Mucosa of stomach (tissue), 1 donor: ENCODE results near the gene AP3S1.
"Not testable (repeated sequence)": the region's sequence is repeated elsewhere in the genome, so short reads cannot be mapped to it uniquely, and the experiment has no call there.

ENCODE experiments used
- H3K27me3 ChIP-seq: one replicate; pipeline ENCODE4 v1.7.0; 2013; ENCODE audit warnings: mild to moderate bottlenecking, low read length; ENCODE audit not compliant: control insufficient read depth, insufficient read depth
- H3K36me3 ChIP-seq: one replicate; pipeline ENCODE4 v1.7.0; 2013; ENCODE audit warnings: low read length; ENCODE audit not compliant: control insufficient read depth, insufficient read depth
- H3K4me1 ChIP-seq: one replicate; pipeline ENCODE4 v1.7.0; 2013; ENCODE audit warnings: mild to moderate bottlenecking, low read length; ENCODE audit not compliant: control insufficient read depth, insufficient read depth
- H3K4me3 ChIP-seq: one replicate; pipeline ENCODE4 v1.7.0; 2013; ENCODE audit warnings: low read length
- H3K9ac ChIP-seq: one replicate; pipeline ENCODE4 v1.7.0; 2013; ENCODE audit warnings: mild to moderate bottlenecking, low read length, moderate library complexity
- H3K9me3 ChIP-seq: one replicate; pipeline ENCODE4 v1.7.0; 2013; ENCODE audit warnings: mild to moderate bottlenecking, low read length, moderate library complexity; ENCODE audit not compliant: control insufficient read depth
- donor health status: Pancreatic carcinoma.

The AP3S1 gene

GRCh38 chr5:115884704-115885103, 43.0 kb downstream of the AP3S1 start:
- Histone ChIP-seq H3K27me3 (no peaks in the 10 kb centered on the region), H3K4me1 (no peaks in the 10 kb centered on the region), H3K36me3 (no peaks in the 10 kb centered on the region), H3K4me3 (no peak overlapping the region), H3K9me3 (no peaks in the 10 kb centered on the region), H3K9ac (no peak overlapping the region)

GRCh38 chr5:115885208-115885607, 43.5 kb downstream of the AP3S1 start:
- H3K4me1 ChIP-seq, H3K4me3 ChIP-seq, H3K36me3 ChIP-seq, H3K9me3 ChIP-seq, H3K27me3 ChIP-seq, H3K9ac ChIP-seq: not testable (repeated sequence)

- Histone ChIP-seq H3K36me3 (no peaks in the 10 kb centered on the region), H3K4me1 (no peaks in the 10 kb centered on the region), H3K27me3 (no peaks in the 10 kb centered on the region), H3K4me3 (no peak overlapping the region), H3K9me3 (no peaks in the 10 kb centered on the region), H3K9ac (no peak overlapping the region)
These were observed 46.3 kb downstream of the AP3S1 start for GRCh38 chr5:115888027-115888426.

GRCh38 chr5:115892021-115892420, 50.3 kb downstream of the AP3S1 start:
- no peaks in the 10 kb centered on the region for H3K9me3 ChIP-seq
- no peak overlapping the region for H3K4me3 ChIP-seq
- no peak overlapping the region for H3K9ac ChIP-seq
- H3K36me3 ChIP-seq, result no peaks in the 10 kb centered on the region
- no peaks in the 10 kb centered on the region for H3K27me3 ChIP-seq
- H3K4me1 ChIP-seq, result no peaks in the 10 kb centered on the region

- Histone ChIP-seq H3K4me3 (no peak overlapping the region), H3K27me3 (no peaks in the 10 kb centered on the region), H3K9me3 (no peaks in the 10 kb centered on the region), H3K36me3 (no peaks in the 10 kb centered on the region), H3K9ac (no peak overlapping the region), H3K4me1 (no peaks in the 10 kb centered on the region)
These were observed 52.6 kb downstream of the AP3S1 start for GRCh38 chr5:115894342-115894741.

- Histone ChIP-seq H3K27me3 (no peaks in the 10 kb centered on the region), H3K4me3 (no peak overlapping the region), H3K9me3 (no peaks in the 10 kb centered on the region), H3K36me3 (no peaks in the 10 kb centered on the region), H3K4me1 (no peaks in the 10 kb centered on the region), H3K9ac (no peak overlapping the region)
These were observed 54.1 kb downstream of the AP3S1 start for GRCh38 chr5:115895821-115896220.

- Histone ChIP-seq H3K4me3 (no peak overlapping the region), H3K27me3 (no peaks in the 10 kb centered on the region), H3K9ac (no peak overlapping the region), H3K4me1 (no peaks in the 10 kb centered on the region), H3K36me3 (no peaks in the 10 kb centered on the region), H3K9me3 (no peaks in the 10 kb centered on the region)
These were observed 56.9 kb downstream of the AP3S1 start for GRCh38 chr5:115898656-115899055.

- H3K4me1 ChIP-seq, result no peaks in the 10 kb centered on the region
- no peaks in the 10 kb centered on the region for H3K36me3 ChIP-seq
- no peak overlapping the region for H3K4me3 ChIP-seq
- no peaks in the 10 kb centered on the region for H3K9me3 ChIP-seq
- no peaks in the 10 kb centered on the region for H3K27me3 ChIP-seq
- H3K9ac ChIP-seq, result no peak overlapping the region
These were observed 65.4 kb downstream of the AP3S1 start for GRCh38 chr5:115907177-115907576.

GRCh38 chr5:115913623-115914400, 72.1 kb downstream of the AP3S1 start:
- not testable (repeated sequence) for H3K36me3 ChIP-seq, H3K9ac ChIP-seq, H3K9me3 ChIP-seq, H3K4me1 ChIP-seq, H3K4me3 ChIP-seq, H3K27me3 ChIP-seq

- Histone ChIP-seq H3K36me3 (no peaks in the 10 kb centered on the region), H3K27me3 (no peaks in the 10 kb centered on the region), H3K4me3 (no peak overlapping the region), H3K4me1 (no peaks in the 10 kb centered on the region), H3K9me3 (no peaks in the 10 kb centered on the region), H3K9ac (no peak overlapping the region)
These were observed 78.5 kb downstream of the AP3S1 start for GRCh38 chr5:115920171-115920725.

GRCh38 chr5:115928578-115929407, 87.1 kb downstream of the AP3S1 start:
- H3K4me1 ChIP-seq, H3K36me3 ChIP-seq, H3K9me3 ChIP-seq, H3K4me3 ChIP-seq, H3K27me3 ChIP-seq, H3K9ac ChIP-seq: not testable (repeated sequence)

- not testable (repeated sequence) for H3K9ac ChIP-seq, H3K9me3 ChIP-seq, H3K4me1 ChIP-seq, H3K27me3 ChIP-seq, H3K36me3 ChIP-seq, H3K4me3 ChIP-seq
These were observed 88.4 kb downstream of the AP3S1 start for GRCh38 chr5:115930171-115930570.
